Measurements from ENCODE around the gene RENBP.

DNA sequence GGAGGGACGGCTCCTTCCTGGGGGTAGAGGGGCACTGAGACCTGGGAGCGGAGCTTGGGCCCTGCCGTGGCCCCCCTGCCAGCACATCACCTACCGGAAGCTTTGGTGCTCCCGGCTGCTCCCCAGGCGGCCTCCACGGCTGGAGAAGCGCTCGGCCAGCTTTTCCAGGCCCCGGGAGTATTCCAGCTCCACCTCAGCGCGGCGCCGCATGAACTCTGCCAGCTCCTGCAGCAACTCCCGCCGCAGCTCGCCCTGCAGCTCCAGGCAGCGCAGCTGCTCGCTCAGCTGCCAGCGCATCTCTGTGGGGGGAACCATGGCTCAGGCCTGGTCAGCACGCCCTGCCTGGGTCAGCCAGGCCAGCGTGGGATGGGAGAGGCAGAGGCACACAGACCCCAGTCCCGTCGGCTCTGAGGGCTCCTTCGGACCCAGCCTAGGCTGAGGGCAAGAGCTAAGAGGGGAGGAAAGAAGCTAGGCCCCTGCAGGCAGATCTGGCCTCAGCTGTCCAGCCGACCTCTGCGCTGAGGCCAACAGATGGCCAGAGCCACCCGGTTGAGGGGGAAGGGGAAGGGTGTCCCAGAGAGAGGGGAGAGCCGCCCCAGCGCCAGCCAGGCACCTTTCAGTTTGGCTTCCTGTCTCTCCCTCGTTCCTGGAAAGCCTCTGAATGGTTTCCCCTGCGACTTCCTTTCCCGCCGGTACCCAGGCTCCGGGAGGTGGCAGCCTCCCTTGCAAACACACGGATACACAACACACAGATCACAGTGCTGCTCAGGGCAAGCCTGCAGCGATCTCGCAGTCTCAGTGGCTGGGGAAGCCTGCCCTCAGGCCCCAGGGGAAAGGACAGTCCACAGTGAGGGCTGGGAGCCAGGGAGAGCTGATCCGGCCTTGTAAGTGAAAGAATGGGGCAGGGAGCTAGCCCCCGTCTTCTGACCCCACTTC is 22.7 kb downstream of the RENBP start:
- TF ChIP-seq NFE2L1 (tag; IDR thresholded peaks at IDR 0.05; ENCODE audit: borderline replicate concordance, low read depth) (no peak), SMC3 (conservative IDR thresholded peaks at IDR 0.05; ENCODE audit: insufficient read depth, low read depth, low read length) (no peak), HOXB6 (CRISPR knock-in tag; IDR thresholded peaks at IDR 0.05; ENCODE audit: borderline replicate concordance) (no peak), ARHGAP35 (IDR thresholded peaks at IDR 0.05; ENCODE audit: partially characterized antibody) (no peak), POLR2AphosphoS5 (IDR thresholded peaks at IDR 0.05; ENCODE audit: control insufficient read depth, insufficient read depth, low read depth, low read length) (no peak), SRF (CRISPR knock-in tag; IDR thresholded peaks at IDR 0.05) (no peak), ZC3H11A (IDR thresholded peaks at IDR 0.05; ENCODE audit: low read depth, low read length) (no peak), E2F3 (CRISPR knock-in tag; IDR thresholded peaks at IDR 0.05) (no peak), YY1 (IDR thresholded peaks at IDR 0.05; ENCODE audit: borderline replicate concordance in 1 of 3, control insufficient read depth in 1 of 3, extremely low read depth in 1 of 3, insufficient read depth in 3 of 3, insufficient read length in 1 of 3, insufficient replicate concordance in 2 of 3, low read depth in 1 of 3, low read length in 2 of 3) (no peak), KDM1A (IDR thresholded peaks at IDR 0.05) (no peak), FOXP1 (CRISPR knock-in tag; IDR thresholded peaks at IDR 0.05) (no peak), XRCC5 (IDR thresholded peaks at IDR 0.05; ENCODE audit: low read depth, low read length) (no peak), ZBTB7A (IDR thresholded peaks at IDR 0.05; ENCODE audit: borderline replicate concordance, control insufficient read depth, low read depth, low read length) (no peak)
